Loucy (cell line): ENCODE results near the gene TRAF3.

Experiments
- EZH2phosphoT487 ChIP-seq: fragments of 200-600 bp; IDR thresholded peaks from 2 replicates; pipeline ENCODE4 v1.6.1; 2018; ENCODE audit warnings: antibody characterized with exemption, mild to moderate bottlenecking, moderate library complexity, borderline replicate concordance
- TF ChIP-seq, protein P1 (sequence below): fragments of 200-600 bp; sonication (generic); conservative IDR thresholded peaks from 2 replicates; pipeline ENCODE4 v1.5.1; 2014; ENCODE audit warnings: mild to moderate bottlenecking, antibody characterized with exemption, low read length

DNA sequence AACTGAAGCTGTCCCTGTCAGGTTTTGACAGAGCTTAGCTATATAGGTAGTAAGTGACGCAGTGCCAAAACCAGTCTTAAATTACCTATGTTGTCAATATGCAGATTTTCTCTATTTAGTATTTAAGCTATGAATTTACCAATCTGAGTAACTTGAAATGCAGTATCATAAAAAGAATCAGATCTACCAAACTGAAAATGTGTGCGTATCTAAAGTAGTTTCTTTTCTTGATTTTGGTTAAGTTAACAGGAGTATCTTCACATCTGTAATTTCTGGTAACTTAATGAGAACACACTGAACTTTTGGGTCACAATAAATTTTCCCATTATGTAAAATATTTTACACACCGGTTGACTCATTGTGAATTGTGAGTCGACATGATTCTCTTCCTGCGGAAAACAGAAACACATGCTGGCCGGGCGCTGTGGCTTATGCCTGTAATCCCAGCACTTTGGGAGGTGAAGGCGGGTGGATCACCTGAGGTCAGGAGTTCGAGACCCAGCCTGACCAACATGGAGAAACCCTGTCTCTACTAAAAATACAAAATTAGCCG, 45.1 kb downstream of the TRAF3 start:
- TF ChIP-seq, protein P1, sequence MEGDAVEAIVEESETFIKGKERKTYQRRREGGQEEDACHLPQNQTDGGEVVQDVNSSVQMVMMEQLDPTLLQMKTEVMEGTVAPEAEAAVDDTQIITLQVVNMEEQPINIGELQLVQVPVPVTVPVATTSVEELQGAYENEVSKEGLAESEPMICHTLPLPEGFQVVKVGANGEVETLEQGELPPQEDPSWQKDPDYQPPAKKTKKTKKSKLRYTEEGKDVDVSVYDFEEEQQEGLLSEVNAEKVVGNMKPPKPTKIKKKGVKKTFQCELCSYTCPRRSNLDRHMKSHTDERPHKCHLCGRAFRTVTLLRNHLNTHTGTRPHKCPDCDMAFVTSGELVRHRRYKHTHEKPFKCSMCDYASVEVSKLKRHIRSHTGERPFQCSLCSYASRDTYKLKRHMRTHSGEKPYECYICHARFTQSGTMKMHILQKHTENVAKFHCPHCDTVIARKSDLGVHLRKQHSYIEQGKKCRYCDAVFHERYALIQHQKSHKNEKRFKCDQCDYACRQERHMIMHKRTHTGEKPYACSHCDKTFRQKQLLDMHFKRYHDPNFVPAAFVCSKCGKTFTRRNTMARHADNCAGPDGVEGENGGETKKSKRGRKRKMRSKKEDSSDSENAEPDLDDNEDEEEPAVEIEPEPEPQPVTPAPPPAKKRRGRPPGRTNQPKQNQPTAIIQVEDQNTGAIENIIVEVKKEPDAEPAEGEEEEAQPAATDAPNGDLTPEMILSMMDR, result no peak
- no peak for TF ChIP-seq EZH2phosphoT487
